ENCODE data around the gene SMARCA1. TPM values are rescaled to one million over a fixed set of nuclear protein-coding genes. Genes with fewer than 3 reads are reported as not detected.

Gene SMARCA1
- total and polyA plus RNA-seq, 2 of the 4 experiments (the other 2 are of a cell fraction), result 31.0 to 32.8 TPM

GRCh38 chrX:129553619-129554288, 30.5 kb upstream of the SMARCA1 start:
- Histone ChIP-seq H4K91ac (ENCODE audit: insufficient read depth, low read depth, low read length) (no peak overlapping the region), H3K4me2 (ENCODE audit: low read depth, low read length) (no peak overlapping the region), H3K14ac (replicated peaks; ENCODE audit: low read depth, low read length) (no peak overlapping the region), H4K20me1 (ENCODE audit: insufficient read depth, low read length) (no peaks in the 10 kb centered on the region), H3K27me3 (ENCODE audit: control insufficient read depth, insufficient read depth, low read length) (no peaks in the 10 kb centered on the region), H3K27ac (ENCODE audit: insufficient read depth, low read length) (no peak overlapping the region), H3K4me3 (ENCODE audit: insufficient read depth, low read depth, low read length) (no peak overlapping the region), H3K56ac (ENCODE audit: extremely low read depth, insufficient read depth, low read length) (no peak overlapping the region), H2BK15ac (ENCODE audit: low read depth, low read length) (no peak overlapping the region), H3K9ac (ENCODE audit: low read depth, low read length) (no peak overlapping the region), H3K36me3 (ENCODE audit: control insufficient read depth, insufficient read depth, low read length) (peaks cover 9% of the 10 kb centered on the region), H2AK5ac (ENCODE audit: low read depth, low read length) (no peak overlapping the region), H4K5ac (ENCODE audit: low read depth, low read length) (no peak overlapping the region), H3K9me3 (ENCODE audit: control insufficient read depth, insufficient read depth, low read length) (no peaks in the 10 kb centered on the region), H3K23ac (ENCODE audit: low read depth, low read length) (no peak overlapping the region), H2AFZ (replicated peaks; ENCODE audit: low read length, poor library complexity) (no peak overlapping the region), H3K4me1 (ENCODE audit: control insufficient read depth, insufficient read depth, low read length) (no peaks in the 10 kb centered on the region), H2BK5ac (ENCODE audit: low read depth, low read length, poor library complexity, severe bottlenecking) (no peak overlapping the region), H3K18ac (ENCODE audit: low read depth, low read length) (no peak overlapping the region), H2BK120ac (ENCODE audit: low read depth, low read length) (no peak overlapping the region), H3K9me1 (ENCODE audit: insufficient read depth, low read length) (0 out of 2 replicates have a peak, but pooled peaks cover 3% of the 10 kb centered on the region), H2AK9ac (replicated peaks; ENCODE audit: low read depth, low read length, poor library complexity) (no peak overlapping the region), H3K4ac (ENCODE audit: low read depth, low read length) (no peak overlapping the region), H4K8ac (ENCODE audit: low read depth in 2 of 2, low read length in 2 of 2) (no peak overlapping the region), H2BK20ac (ENCODE audit: low read depth, low read length) (no peak overlapping the region), H3K79me1 (ENCODE audit: low read depth in 1 of 2, low read length in 2 of 2) (no peaks in the 10 kb centered on the region)
- dilution Hi-C loops (cut with HindIII; ENCODE audit: low sequenced_read_pairs, unreplicated experiment), result no loop called here
- TF ChIP-seq CTCF (conservative IDR thresholded peaks at IDR 0.05; ENCODE audit: low read depth, low read length) (no peak), FOS (IDR thresholded peaks at IDR 0.05; ENCODE audit: low read depth, low read length) (no peak), SMC3 (IDR thresholded peaks at IDR 0.05; ENCODE audit: low read depth, low read length) (no peak), RFX5 (IDR thresholded peaks at IDR 0.05; ENCODE audit: low read depth, low read length) (no peak), CEBPB (IDR thresholded peaks at IDR 0.05; ENCODE audit: low read depth, low read length) (no peak), CHD1 (IDR thresholded peaks at IDR 0.05; ENCODE audit: low read depth, low read length) (no peak), RCOR1 (IDR thresholded peaks at IDR 0.05; ENCODE audit: insufficient replicate concordance, low read length) (no peak), POLR2A (IDR thresholded peaks at IDR 0.05; ENCODE audit: low read depth, low read length) (no peak), MXI1 (IDR thresholded peaks at IDR 0.05; ENCODE audit: borderline replicate concordance, low read depth, low read length) (no peak), MAFK (IDR thresholded peaks at IDR 0.05; ENCODE audit: low read depth, low read length) (no peak), MAZ (IDR thresholded peaks at IDR 0.05; ENCODE audit: borderline replicate concordance, low read depth, low read length) (no peak), BHLHE40 (IDR thresholded peaks at IDR 0.05; ENCODE audit: low read depth, low read length) (no peak), NFE2L2 (IDR thresholded peaks at IDR 0.05; ENCODE audit: low read depth, low read length) (no peak), ELK1 (IDR thresholded peaks at IDR 0.05; ENCODE audit: borderline replicate concordance, low read depth, low read length) (no peak), USF2 (IDR thresholded peaks at IDR 0.05; ENCODE audit: low read depth, low read length) (no peak), RAD21 (IDR thresholded peaks at IDR 0.05; ENCODE audit: low read length) (no peak)
- intact Hi-C loops (cut with micrococcal nuclease), result no loop called here
- WGBS, 2 experiments (ENCODE audit: extremely low coverage in 2 of 2, insufficient read length in 1 of 2), result 63% methylated on average over 2 of the region's 3 CpGs; no CpG with 5 or more reads in 1 of the 2 experiments
- ChIA-PET POLR2A (ENCODE audit: unreplicated experiment) (no interaction called here), CTCF (no interaction called here)
- in situ Hi-C loops (cut with MboI; ENCODE audit: low sequenced_read_pairs), result no loop called here
- no peak for DNase-seq
- BruUV-seq (replicated peaks), result no TSS peak
- ATAC-seq (ENCODE audit: low read depth), result no peak

All from IMR-90 (cell line).